Nucleus accumbens (tissue), 56 donors: ENCODE measurements around the gene MTIF2.
A peak's percentile ranks its signal among the peaks of the same experiment; 100 is the strongest.
"Not testable (repeated sequence)": the region's sequence is repeated elsewhere in the genome, so short reads cannot be mapped to it uniquely, and the experiment has no call there.

Experiments used
- DNase-seq, 56 donors: peaks; one replicate each; lab custom pipeline; 2025; lab: John Stamatoyannopoulos, UW

Gene MTIF2

GRCh38 chr2:55245411-55245810 lies 23.6 kb downstream of the MTIF2 start:
- DNase-seq, result no peak

- no peak for DNase-seq
Measured at GRCh38 chr2:55242617-55243016, 26.4 kb downstream of the MTIF2 start.

DNA sequence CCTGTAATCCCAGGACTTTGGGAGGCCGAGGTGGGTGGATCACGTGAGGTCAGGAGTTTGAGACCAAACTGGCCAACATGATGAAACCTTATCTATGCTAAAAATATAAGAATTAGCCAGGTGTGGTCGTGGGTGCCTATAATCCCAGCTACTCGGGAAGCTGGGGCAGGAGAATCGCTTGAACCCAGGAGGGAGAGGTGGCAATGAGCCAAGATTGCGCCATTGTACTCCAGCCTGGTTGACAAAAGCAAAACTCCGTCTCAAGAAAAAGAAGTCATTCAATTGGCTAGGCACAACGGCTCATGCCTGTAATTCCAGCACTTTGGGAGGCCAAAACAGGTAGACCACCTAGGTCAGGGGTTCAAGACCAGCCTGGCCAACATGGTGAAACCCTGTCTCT lies 27.4 kb downstream of the MTIF2 start:
- DNase-seq, result not testable (repeated sequence)

- no peak for DNase-seq
Measured at GRCh38 chr2:55239656-55240222, 29.3 kb downstream of the MTIF2 start.

DNA sequence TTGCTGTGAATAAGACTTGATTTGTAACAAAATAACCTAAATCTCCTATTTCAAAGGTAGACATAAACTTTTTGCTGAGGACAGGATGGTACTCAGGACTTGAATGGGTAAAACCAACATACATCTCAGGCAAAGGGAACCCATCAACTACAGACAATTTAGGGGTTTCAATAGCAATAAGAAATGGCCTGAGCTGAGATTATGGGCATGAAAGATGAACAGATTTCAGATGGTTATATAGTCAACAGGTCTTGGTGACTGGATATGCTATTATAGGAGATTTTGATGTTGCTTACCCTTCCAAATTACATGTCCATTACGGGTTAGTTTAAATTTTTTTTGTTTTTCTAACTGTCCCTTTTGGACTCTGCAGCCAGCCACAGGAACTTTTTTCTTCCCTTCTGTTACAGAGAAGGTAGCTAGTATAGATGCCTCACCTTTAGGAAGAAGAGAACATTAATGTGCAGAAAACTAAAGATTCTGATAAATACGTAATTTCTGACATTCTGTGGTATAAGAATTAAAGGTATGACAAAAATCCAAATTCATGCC lies 32.0 kb downstream of the MTIF2 start:
- no peak for DNase-seq

DNA sequence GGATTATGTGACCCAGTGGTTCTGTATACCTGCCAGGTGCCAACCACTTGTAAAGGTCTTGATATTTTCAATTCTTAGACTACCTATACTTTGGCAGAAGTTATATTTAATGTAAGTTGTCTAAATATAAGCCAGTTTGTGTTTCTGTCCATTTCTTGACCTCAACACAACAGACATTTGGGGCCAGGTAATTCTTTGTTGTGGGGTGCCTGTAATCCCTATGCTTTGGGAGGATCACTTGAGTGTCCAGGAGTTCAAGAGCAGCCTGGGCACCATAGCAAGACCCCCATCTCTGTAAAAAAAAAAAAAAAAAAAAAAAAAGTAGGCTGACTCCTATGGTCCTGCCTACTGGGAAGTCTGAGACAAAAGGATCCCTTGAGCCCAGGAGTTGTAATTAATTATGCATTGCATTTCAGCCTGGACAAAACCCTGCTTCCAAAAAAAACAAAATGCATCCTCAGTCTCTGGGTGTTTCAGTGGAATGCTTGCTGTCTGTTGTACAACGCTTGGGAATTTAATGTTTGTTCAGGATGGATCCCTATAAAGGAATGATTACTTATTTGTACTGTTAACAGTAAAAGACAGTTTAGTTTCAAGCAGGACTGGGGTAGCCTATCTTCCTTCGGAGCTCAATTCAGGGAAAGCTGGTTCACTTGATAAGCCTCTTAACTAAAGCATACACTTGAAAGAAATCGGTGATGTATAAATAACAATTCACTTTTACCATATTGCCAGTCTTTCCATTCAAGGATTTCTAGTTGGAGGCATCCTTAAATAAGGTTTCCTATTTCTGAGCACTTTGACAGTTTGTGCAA lies 33.1 kb downstream of the MTIF2 start:
- DNase-seq, result no peak

DNA sequence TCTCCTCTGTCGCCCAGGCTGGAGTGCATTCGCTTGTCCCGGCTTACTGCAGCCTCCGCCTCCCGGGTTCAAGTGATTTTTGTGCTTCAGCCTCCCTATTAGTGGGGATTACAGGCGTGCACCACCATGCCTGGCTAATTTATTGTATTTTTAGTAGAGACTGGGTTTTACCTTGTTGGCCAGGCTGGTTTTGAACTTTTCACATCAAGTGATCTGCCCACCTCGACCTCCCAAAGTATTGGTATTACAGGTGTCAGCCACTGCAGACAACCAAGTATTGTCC lies 35.4 kb downstream of the MTIF2 start:
- DNase-seq, result no peak

GRCh38 chr2:55232863-55233657 lies 36.0 kb downstream of the MTIF2 start:
- DNase-seq, result peak in 5 of 56 donors; percentile 4 to 30 (median 7)

GRCh38 chr2:55232084-55232862 lies 36.8 kb downstream of the MTIF2 start, which contains the start of the genes CLHC1 and RPS27A:
TSS of gene CLHC1 (minus strand) at chr2:55232293. CDS start at chr2:55222411, 9,882 bp downstream.
TSS of gene RPS27A (plus strand) at chr2:55232688. CDS start at chr2:55232825, 137 bp downstream.
- peak in 55 of 56 donors; percentile 38 to 93 (median 85) for DNase-seq

DNA sequence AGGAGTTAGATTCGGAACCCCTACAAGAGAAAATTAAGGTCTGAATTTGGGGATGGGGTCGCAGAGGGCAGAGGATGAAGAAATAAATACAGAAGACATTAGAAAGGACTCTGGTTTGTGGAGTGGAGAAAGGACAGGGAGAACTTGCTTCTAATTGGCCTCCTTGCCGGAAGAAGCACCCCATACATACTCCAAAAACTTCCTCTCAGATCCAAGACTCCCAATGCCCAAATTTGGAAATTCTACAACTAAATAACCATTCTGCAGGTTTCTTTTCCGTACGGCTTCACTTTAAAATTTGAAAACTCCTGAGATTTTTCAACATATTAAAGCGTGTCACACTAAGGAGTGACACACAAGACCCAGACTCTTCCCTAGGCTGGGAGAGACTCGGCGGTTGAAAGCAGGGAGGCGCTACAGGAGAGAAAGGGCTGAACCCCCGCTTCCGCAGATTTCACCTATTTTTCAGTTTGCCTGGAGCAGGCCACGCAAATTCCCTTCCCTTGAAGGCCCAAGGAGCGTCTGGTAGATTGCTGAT lies 37.4 kb downstream of the MTIF2 start:
- peak in 2 of 56 donors; percentile 20 to 26 for DNase-seq

DNA sequence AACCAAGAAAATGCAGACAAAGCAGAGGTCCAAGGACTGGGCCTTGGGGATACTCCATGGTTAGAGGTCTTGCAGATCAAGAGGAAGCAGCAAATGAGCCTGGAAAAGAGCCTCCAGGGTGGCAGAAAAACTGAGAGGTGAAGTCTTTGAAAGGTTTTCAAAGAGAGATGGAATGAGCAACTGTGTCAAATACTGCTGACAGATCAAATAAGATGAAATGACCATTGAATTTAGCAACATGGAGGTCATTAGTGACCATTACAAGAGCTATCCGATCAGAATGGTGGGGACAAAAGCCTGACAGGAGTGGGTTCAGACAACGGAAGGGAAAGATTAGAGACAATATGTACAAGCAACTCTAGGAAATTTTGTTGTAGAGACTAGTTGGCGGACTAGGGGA lies 38.5 kb downstream of the MTIF2 start:
- no peak for DNase-seq

GRCh38 chr2:55229221-55229620 lies 39.8 kb downstream of the MTIF2 start:
- no peak for DNase-seq

DNA sequence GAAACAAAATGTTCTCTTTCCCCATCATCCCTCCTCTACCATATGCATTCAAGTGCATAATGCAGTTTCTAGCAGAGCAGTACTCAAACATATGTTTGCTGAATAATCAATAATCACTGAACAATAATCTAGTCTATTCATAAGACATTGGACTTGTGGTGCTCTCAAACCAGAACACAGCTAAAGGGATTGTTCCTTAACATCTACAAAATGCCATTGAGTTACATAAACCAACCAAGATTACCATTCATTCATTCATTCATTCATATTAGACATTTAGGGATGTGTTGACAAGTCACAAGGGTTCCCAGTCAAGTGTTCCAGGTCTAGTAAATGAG lies 40.8 kb downstream of the MTIF2 start:
- no peak for DNase-seq

DNA sequence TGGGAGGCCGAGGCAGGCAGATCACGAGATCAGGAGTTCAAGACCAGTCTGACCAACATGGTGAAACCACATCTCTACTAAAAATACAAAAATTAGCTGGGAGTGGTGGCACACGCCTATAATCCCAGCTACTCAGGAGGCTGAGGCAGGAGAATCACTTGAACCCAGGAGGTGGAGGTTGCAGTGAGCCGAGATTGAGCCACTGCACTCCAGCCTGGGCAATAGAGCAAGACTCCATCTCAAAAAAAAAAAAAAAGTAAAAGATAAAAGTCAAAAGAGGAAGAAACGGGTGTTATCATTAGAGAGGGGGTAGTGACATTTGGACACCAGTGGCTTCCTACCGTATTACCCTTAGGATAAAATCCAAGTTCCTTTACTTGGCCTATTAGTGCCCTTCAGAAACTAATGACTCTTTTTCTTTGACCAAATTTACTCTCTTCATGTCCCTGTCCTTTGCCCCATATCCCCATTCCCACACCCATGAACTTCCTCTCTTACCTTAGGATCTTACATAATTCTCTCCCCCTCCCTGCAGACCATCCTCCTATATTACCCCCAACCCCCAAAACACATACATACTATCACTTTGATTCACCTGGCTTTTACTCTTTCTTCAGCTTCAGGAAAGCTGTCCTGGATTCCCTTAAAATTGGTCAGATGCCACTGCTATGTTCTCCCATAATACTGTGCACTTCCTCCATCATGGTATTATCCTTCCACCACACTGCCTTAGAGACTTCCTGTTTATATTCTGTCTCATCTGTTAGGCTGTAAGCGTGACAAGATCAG lies 41.4 kb downstream of the MTIF2 start:
- not testable (repeated sequence) for DNase-seq

- no peak for DNase-seq
Measured at GRCh38 chr2:55225481-55226020, 43.5 kb downstream of the MTIF2 start.

- peak in 1 of 56 donors; percentile 38 for DNase-seq
Measured at GRCh38 chr2:55224761-55225261, 44.2 kb downstream of the MTIF2 start.

GRCh38 chr2:55223958-55224760 lies 44.9 kb downstream of the MTIF2 start:
- DNase-seq, result peak in 1 of 56 donors; percentile 7

GRCh38 chr2:55213822-55214221 lies 55.2 kb downstream of the MTIF2 start:
- DNase-seq, result no peak
